Limb (tissue), 2 donors: ENCODE results near the gene ZNF724.
A peak's percentile ranks its signal among the peaks of the same experiment; 100 is the strongest.
"Not testable (repeated sequence)": the region's sequence is repeated elsewhere in the genome, so short reads cannot be mapped to it uniquely, and the experiment has no call there.

ENCODE experiments used
- DNase-seq, 2 donors: peaks; one replicate each; pipeline ENCODE4 v3.0.0-alpha.2; 2016; ENCODE audit errors: extremely low spot score in 2 of 2

The ZNF724 gene

GRCh38 chr19:23249911-23250649, at the start of gene ZNF724:
Gene ZNF724 (minus strand): TSS chr19:23250394. CDS start chr19:23250242, 152 bp downstream.
- peak; percentile 93 to 97 for DNase-seq

DNA sequence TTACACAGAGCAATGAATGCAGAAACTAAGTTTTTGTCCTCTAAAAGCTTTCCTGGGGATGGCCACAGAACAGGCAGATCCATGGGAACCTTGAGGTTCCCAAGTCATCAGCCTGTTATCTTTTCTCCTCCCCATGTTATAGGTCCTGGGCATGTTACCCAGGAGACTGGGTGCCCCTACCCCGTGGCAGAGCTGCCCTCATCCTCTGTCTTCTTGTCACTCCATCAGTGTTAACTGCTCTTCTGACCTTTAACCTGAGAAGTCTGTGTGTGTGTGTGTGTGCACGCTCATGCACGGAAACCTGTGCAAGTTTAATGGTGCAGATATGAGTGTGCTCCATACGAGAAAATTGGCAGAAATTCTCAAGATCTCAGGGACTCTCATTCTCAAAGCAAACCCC, 43.9 kb upstream of the ZNF724 start:
- no peak for DNase-seq

- not testable (repeated sequence) for DNase-seq
These were observed 39.8 kb upstream of the ZNF724 start for GRCh38 chr19:23289966-23290365.

GRCh38 chr19:23287620-23288019, 37.4 kb upstream of the ZNF724 start:
- DNase-seq: no peak

DNA sequence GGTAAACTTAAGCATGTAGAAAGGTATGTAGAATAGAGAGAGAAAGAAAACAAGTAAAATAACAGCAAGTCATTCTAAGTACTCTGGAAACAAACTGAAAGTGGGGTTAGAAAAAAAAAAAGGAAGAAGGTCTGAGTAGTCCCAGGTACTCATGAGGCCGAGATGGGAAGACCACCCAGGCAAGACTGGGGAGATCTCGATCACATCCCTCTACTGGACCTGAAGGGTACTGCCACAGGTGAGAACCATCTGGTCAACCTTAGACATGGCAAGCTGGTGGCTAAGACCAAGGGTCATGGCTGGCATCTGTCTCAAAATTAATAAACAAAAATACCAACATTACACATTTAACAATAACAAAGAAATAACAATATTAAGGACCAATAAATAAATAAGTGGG, 36.3 kb upstream of the ZNF724 start:
- no peak for DNase-seq

DNA sequence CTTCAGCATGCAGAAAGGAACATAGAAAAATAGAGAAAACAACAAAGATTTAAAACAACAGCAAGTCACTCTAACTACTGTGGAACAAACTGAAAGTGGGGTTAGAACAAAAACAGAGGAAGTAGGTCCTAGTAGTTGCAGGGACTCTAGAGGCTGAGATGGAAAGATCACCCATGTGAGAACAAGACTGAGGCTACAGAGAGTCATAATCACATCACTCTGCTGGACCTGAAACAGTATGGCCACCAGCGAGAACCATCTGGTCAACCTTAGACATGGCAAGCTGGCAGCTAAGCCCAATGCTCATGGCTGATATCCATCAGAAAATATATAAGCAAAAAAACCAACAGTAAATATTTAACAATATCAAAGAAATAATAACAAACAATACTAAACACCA, 35.8 kb upstream of the ZNF724 start:
- DNase-seq: no peak

DNA sequence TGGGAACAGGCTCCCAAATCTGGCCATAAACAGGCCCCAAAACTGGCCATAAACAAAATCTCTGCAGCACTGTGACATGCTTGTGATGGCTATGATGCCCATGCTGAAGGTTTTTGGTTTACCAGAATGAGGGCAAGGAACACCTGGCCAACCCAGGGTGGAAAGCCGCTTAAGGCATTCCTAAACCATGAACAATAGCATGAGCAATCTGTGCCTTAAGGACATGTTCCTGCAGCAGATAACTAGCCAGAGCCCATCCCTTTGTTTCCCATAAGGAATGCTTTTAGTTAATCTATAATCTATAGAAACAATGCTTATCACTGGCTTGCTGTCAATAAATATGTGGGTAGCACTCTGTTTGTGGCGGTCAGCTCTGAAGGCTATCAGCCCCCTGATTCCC, 35.1 kb upstream of the ZNF724 start:
- DNase-seq: not testable (repeated sequence)

DNA sequence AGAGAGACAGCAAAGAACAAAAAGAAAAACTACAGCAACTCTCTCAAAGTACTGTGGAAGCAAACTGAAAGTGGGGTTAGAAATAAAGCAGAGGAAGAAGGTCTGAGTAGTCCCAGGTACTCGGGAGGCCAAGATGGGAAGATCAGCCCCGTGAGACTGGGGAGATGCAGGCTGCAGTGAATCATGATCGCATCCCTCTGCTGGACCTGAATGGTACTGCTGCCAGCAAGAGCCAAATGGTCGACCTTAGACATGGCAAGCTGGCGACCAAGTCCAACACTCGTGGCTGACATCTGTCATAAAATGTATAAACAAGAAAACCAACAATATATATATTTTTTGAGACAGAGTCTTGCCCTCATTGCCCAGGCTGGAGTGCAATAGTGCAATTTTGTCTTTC, 33.7 kb upstream of the ZNF724 start:
- peak in 1 of 2 donors; percentile 35 for DNase-seq

DNA sequence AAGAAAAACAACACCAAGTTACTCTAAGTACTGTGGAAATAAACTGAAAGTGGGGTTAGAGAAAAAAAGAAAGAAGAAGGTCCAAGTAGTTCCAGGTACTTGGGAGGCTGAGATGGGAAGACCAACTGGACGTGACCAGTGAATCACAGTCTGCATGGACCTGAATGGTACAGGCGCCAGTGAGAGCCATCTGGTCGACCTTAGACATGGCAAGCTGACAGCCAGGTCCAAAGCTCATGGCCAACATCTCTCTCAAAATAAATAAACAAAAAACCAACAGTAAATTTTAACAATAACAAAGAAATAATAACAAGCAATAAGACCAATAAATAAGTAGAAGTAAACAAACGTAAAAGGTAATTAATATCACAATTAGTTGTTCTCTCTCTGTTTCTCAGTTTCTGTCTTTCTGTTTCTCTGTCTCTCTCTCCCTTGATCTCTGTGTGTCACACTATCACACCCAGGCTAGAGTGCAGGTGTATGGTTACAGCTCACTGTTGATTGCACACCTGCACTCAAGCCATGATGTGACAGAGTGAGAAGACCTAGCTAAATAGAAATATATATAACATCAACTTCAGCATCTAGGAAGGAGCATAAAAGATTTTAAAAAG, 31.6 kb upstream of the ZNF724 start:
- no peak for DNase-seq

DNA sequence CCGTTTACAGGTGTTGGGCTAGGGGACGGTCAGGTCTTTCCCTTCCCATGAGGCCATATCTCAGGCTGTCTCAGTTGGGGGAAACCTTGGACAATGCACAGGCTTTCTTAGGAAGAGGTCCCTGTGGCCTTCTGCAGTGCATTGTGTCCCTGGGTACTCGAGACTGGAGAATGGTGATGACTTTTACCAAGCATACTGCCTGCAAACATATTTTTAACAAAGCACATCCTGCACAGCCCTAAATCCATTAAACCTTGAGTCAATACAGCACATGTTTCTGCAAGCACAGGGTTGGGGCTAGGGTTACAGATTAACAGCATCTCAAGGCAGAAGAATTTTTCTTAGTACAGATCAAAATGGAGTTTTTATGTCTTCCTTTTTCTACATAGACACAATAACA, 27.9 kb upstream of the ZNF724 start:
- DNase-seq: not testable (repeated sequence)

GRCh38 chr19:23273590-23274412, 23.6 kb upstream of the ZNF724 start:
- DNase-seq: peak; percentile 91 to 92

GRCh38 chr19:23273022-23273589, 22.9 kb upstream of the ZNF724 start:
- DNase-seq: peak in 1 of 2 donors; percentile 2

DNA sequence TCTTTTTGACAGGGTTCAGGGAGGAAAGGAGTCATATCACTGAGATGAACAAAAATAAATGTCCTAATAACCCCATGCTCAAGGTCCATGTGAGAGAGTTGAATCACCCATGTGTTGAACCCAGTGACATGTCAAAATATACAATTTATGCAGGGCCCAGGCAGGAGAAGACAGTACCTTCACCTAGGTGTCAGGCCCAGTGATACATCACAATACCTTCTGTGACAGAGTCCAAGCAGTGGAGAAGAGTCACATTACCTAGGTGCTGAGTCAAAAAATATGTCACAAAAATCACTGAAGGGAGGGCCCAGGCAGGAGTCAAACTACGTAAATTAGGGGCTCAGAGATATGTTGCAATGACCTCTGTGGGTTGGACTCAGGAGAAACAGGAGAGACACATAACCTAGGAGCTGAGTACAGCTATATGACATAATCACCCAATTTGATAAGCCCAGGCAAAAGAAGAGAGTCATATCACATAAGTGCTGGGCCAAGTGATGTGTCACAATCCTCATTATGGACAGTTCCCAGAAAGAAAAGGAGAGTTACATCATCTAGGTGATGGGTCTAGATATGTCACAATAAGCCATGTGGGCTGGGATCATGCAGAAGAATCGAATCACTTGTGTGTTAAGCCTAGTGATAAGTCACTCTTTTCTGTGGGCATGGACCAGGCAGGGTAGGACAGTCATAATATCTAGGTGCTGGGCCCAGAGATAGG, 13.8 kb upstream of the ZNF724 start:
- DNase-seq: no peak

- no peak for DNase-seq
These were observed 13.2 kb upstream of the ZNF724 start for GRCh38 chr19:23263396-23263795.

DNA sequence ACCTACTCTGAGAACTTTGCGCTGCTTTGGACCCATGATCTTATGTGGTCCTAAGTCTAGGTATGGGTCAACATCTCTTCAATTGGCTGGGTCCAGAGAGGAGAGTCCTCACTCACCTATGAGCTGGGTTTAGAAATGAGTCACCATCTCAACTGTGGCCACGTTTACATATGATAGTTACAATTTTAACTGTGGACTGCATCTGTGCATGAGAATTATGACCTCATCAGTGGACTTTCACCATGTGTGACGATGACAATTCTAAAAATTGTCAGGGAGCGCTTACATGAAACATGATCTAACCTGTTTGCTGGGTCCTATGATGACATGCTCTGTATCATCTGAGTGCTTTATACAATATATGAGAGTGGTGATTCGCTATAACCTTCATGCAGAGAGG, 12.7 kb upstream of the ZNF724 start:
- no peak for DNase-seq

GRCh38 chr19:23261496-23262020, 11.4 kb upstream of the ZNF724 start:
- DNase-seq: no peak

GRCh38 chr19:23260956-23261355, 10.8 kb upstream of the ZNF724 start:
- no peak for DNase-seq

DNA sequence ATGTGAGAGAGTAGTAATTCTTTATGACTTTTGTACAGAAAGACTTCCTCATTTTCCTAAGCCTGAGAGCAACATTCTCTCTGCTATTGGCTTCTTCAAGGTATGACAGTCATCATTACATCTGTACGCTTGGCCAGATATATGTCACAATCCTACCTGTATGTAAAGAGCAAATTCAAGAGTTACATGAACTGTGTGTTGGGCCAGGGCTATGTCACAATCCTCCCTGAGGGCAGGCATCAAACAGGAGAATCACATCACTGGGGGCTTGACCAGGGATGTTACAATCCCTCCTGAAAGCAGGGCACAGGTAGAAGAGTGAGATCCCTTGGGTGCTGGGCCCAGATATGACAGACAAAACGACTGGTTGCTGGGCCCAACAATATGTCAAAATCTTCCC, 9.8 kb upstream of the ZNF724 start:
- DNase-seq: no peak

GRCh38 chr19:23255700-23256099, 5.5 kb upstream of the ZNF724 start:
- DNase-seq: no peak

- DNase-seq: no peak
These were observed 4.1 kb upstream of the ZNF724 start for GRCh38 chr19:23254141-23254910.
